Measurements from ENCODE around the gene KCNMA1.

- TF ChIP-seq CTCF (IDR thresholded peaks at IDR 0.05 in 4 of 5, conservative IDR thresholded peaks at IDR 0.05 in 1 of 5) (no peak), POLR2A (IDR thresholded peaks at IDR 0.05) (no peak)
Measured at GRCh38 chr10:77051837-77052236, 585.8 kb downstream of the KCNMA1 start.
